HepG2 (cell line): ENCODE data around the gene SMLR1. TPM values are rescaled to one million over a fixed set of nuclear protein-coding genes. Genes with fewer than 3 reads are reported as not detected.
A peak's percentile ranks its signal among the peaks of the same experiment; 100 is the strongest.

Source experiments
- DR1 ChIP-seq: sonication (generic); formaldehyde crosslinking; IDR thresholded peaks from 2 replicates; pipeline ENCODE4 v1.8.0; 2021; ENCODE audit warnings: mild to moderate bottlenecking, missing genetic modification reagents, inconsistent platforms
- ELF3 ChIP-seq: IDR thresholded peaks from 2 replicates; pipeline ENCODE4 v1.6.1; 2016; ENCODE audit warnings: missing genetic modification reagents, missing compliant biosample characterization
- HNRNPK ChIP-seq: fragments of 200-400 bp; formaldehyde crosslinking; IDR thresholded peaks from 2 replicates; pipeline ENCODE4 v1.6.1; 2018; ENCODE audit warnings: low read length, low read depth, moderate library complexity, mild to moderate bottlenecking; ENCODE audit not compliant: poor library complexity, severe bottlenecking
- KDM4B ChIP-seq: sonication (generic); formaldehyde crosslinking; IDR thresholded peaks from 2 replicates; pipeline ENCODE4 v1.4.0; 2020; ENCODE audit warnings: missing genetic modification reagents
- NKX3-1 ChIP-seq: sonication (generic); formaldehyde crosslinking; IDR thresholded peaks from 2 replicates; pipeline ENCODE4 v1.5.0; 2020; ENCODE audit warnings: missing genetic modification reagents
- PCBP1 ChIP-seq: fragments of 200-400 bp; formaldehyde crosslinking; IDR thresholded peaks from 2 replicates; pipeline ENCODE4 v1.6.1; 2017; ENCODE audit warnings: mild to moderate bottlenecking, low read depth, low read length, borderline replicate concordance
- SMARCC2 ChIP-seq: fragments of 450-650 bp; IDR thresholded peaks from 2 replicates; pipeline ENCODE4 v1.6.1; 2017; ENCODE audit warnings: antibody characterized with exemption, mild to moderate bottlenecking
- SYNCRIP ChIP-seq: fragments of 200-400 bp; formaldehyde crosslinking; IDR thresholded peaks from 2 replicates; pipeline ENCODE4 v1.6.1; 2018; ENCODE audit warnings: mild to moderate bottlenecking, low read depth, low read length; ENCODE audit not compliant: insufficient read depth
- ZNF207 ChIP-seq: fragments of 450-650 bp; IDR thresholded peaks from 2 replicates; pipeline ENCODE4 v1.6.1; 2016; ENCODE audit warnings: antibody characterized with exemption, borderline replicate concordance
- ZNF337 ChIP-seq: sonication (generic); formaldehyde crosslinking; IDR thresholded peaks from 2 replicates; pipeline ENCODE4 v1.5.1; 2020; ENCODE audit warnings: missing genetic modification reagents, low read depth, mild to moderate bottlenecking, borderline replicate concordance
- ZNF354B ChIP-seq: sonication (generic); formaldehyde crosslinking; IDR thresholded peaks from 2 replicates; pipeline ENCODE4 v1.8.0; 2022; ENCODE audit warnings: mild to moderate bottlenecking, missing genetic modification reagents
- ZNF543 ChIP-seq: sonication (generic); formaldehyde crosslinking; IDR thresholded peaks from 2 replicates; pipeline ENCODE4 v1.4.0; 2020; ENCODE audit warnings: mild to moderate bottlenecking, missing genetic modification reagents
- ZNF569 ChIP-seq: sonication (generic); formaldehyde crosslinking; IDR thresholded peaks from 2 replicates; pipeline ENCODE4 v1.5.0; 2020; ENCODE audit warnings: mild to moderate bottlenecking, missing genetic modification reagents, moderate library complexity, borderline replicate concordance
- ZNF720 ChIP-seq: sonication (generic); formaldehyde crosslinking; IDR thresholded peaks from 2 replicates; pipeline ENCODE4 v1.4.0; 2020; ENCODE audit warnings: missing genetic modification reagents
- ZSCAN12 ChIP-seq: sonication (generic); formaldehyde crosslinking; IDR thresholded peaks from 2 replicates; pipeline ENCODE4 v1.9.0; 2021; ENCODE audit warnings: mild to moderate bottlenecking, missing genetic modification reagents
- ZSCAN22 ChIP-seq: sonication (generic); formaldehyde crosslinking; IDR thresholded peaks from 2 replicates; pipeline ENCODE4 v1.4.0; 2020; ENCODE audit warnings: mild to moderate bottlenecking, missing genetic modification reagents
- polyA plus RNA-seq, 8 experiments: library from polyadenylated mRNA; depleted of rRNA in 3 of 8; stranded (reverse) in 7 of 8; unstranded in 1 of 8; fragments of >200 nt; fragmentation: Illumina TruSeq in 4 of 8; extraction: Trizol in 4 of 8; gene quantifications; 2 replicates each; pipeline versions ENCODE4 v1.2.1 to v1.2.3, GENCODE V29; 2011 to 2016; ENCODE audit warnings: low read depth in 4 of 8, missing spikeins in 1 of 8, mixed read lengths in 1 of 8; ENCODE audit not compliant: insufficient read depth in 1 of 8
- total RNA-seq, 5 experiments: library from RNA; depleted of rRNA; stranded (reverse); fragments of >200 nt; fragmentation: Illumina TruSeq; extraction: Trizol; gene quantifications; 2 replicates each; pipeline ENCODE4 v1.2.3, GENCODE V29; 2016; ENCODE audit warnings: low read depth in 1 of 5
- TF ChIP-seq, protein P1 (sequence below): sonication (generic); formaldehyde crosslinking; IDR thresholded peaks from 2 replicates; pipeline ENCODE4 v1.4.0; 2020; ENCODE audit warnings: missing genetic modification reagents
- TF ChIP-seq, protein P2 (sequence below): IDR thresholded peaks from 2 replicates; pipeline ENCODE4 v1.6.1; 2016; ENCODE audit warnings: low read depth, control low read depth
- TF ChIP-seq, protein P3 (sequence below): IDR thresholded peaks from 2 replicates; pipeline ENCODE4 v1.6.1; 2016; ENCODE audit warnings: low read depth
- TF ChIP-seq, protein P4 (sequence below): sonication (generic); formaldehyde crosslinking; IDR thresholded peaks from 2 replicates; pipeline ENCODE4 v1.4.0; 2020; ENCODE audit warnings: missing genetic modification reagents
- TF ChIP-seq, protein P5 (sequence below): sonication (generic); formaldehyde crosslinking; IDR thresholded peaks from 2 replicates; pipeline ENCODE4 v1.8.1; 2022; ENCODE audit warnings: mild to moderate bottlenecking, missing genetic modification reagents

Gene SMLR1
- total and polyA plus RNA-seq, 2 of the 13 experiments (the other 11 are each of a cell fraction or from before 2014, with no cell fraction given): 41.8 to 104 TPM

DNA sequence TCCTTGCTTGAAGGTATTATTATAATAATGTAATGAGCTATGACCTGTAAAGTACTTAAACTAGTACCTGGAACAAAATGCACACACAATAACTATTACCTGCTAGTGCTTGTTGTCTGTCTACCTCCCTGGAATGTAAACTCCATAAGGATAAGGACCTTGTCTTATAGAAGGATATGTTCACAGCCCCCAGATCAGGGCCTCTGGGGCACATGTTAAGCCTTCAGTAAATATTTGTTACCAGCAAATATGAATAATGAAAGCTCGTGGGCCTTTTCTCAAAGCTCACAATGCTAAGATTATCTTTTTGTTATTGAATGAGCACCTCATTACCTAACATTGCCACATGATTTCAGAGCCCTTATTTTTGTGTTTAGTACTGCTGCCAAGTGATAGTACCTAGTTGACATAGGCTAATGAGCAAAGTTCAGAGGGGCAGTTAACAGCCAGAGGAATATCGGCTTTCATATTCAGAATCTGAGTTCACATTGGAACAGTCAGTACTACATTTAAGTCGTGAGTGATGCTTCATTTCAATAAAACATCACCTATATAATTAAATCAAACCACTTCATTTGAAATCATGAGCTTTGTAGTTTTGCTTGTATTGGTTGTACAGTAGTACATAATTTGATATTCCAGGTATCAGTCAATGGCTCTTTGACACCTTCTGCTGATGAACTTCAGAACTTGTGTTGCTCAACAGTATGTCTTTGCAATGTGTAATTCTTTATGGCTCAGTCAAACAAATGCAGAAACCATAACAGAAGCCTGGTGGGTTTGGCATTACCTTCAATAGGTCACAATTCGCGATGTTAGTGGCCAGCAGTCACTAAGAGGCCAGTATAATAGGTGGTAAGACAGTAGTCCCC, 11.8 kb upstream of the SMLR1 start (continued):
- TF ChIP-seq, protein P1, sequence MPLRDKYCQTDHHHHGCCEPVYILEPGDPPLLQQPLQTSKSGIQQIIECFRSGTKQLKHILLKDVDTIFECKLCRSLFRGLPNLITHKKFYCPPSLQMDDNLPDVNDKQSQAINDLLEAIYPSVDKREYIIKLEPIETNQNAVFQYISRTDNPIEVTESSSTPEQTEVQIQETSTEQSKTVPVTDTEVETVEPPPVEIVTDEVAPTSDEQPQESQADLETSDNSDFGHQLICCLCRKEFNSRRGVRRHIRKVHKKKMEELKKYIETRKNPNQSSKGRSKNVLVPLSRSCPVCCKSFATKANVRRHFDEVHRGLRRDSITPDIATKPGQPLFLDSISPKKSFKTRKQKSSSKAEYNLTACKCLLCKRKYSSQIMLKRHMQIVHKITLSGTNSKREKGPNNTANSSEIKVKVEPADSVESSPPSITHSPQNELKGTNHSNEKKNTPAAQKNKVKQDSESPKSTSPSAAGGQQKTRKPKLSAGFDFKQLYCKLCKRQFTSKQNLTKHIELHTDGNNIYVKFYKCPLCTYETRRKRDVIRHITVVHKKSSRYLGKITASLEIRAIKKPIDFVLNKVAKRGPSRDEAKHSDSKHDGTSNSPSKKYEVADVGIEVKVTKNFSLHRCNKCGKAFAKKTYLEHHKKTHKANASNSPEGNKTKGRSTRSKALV (CRISPR knock-in tag): no peak; the same call in 1 of the 2 replicates
- TF ChIP-seq ELF3: peak; percentile 45
- TF ChIP-seq ZSCAN22: no peak
- no peak for TF ChIP-seq ZNF569
- peak; percentile 69; the same call in 1 of the 2 replicates for TF ChIP-seq ZNF543
- no peak for TF ChIP-seq HNRNPK
- no peak for TF ChIP-seq ZSCAN12
- TF ChIP-seq ZNF337 (CRISPR knock-in tag): peak; percentile 62; the same call in 1 of the 2 replicates
- TF ChIP-seq NKX3-1 (CRISPR knock-in tag): peak; percentile 96
- no peak; the same call in 1 of the 2 replicates for TF ChIP-seq SMARCC2
- TF ChIP-seq, protein P2, sequence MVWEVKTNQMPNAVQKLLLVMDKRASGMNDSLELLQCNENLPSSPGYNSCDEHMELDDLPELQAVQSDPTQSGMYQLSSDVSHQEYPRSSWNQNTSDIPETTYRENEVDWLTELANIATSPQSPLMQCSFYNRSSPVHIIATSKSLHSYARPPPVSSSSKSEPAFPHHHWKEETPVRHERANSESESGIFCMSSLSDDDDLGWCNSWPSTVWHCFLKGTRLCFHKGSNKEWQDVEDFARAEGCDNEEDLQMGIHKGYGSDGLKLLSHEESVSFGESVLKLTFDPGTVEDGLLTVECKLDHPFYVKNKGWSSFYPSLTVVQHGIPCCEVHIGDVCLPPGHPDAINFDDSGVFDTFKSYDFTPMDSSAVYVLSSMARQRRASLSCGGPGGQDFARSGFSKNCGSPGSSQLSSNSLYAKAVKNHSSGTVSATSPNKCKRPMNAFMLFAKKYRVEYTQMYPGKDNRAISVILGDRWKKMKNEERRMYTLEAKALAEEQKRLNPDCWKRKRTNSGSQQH: 0 out of 2 replicates have a peak, but pooled peaks have one; percentile 42
- peak; percentile 73; the same call in 1 of the 2 replicates for TF ChIP-seq ZNF354B (CRISPR knock-in tag)
- TF ChIP-seq, protein P3, sequence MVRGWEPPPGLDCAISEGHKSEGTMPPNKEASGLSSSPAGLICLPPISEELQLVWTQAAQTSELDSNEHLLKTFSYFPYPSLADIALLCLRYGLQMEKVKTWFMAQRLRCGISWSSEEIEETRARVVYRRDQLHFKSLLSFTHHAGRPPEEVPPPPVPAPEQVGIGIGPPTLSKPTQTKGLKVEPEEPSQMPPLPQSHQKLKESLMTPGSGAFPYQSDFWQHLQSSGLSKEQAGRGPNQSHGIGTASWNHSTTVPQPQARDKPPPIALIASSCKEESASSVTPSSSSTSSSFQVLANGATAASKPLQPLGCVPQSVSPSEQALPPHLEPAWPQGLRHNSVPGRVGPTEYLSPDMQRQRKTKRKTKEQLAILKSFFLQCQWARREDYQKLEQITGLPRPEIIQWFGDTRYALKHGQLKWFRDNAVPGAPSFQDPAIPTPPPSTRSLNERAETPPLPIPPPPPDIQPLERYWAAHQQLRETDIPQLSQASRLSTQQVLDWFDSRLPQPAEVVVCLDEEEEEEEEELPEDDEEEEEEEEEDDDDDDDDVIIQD (CRISPR knock-in tag): no peak; the same call in 1 of the 2 replicates
- TF ChIP-seq, protein P4, sequence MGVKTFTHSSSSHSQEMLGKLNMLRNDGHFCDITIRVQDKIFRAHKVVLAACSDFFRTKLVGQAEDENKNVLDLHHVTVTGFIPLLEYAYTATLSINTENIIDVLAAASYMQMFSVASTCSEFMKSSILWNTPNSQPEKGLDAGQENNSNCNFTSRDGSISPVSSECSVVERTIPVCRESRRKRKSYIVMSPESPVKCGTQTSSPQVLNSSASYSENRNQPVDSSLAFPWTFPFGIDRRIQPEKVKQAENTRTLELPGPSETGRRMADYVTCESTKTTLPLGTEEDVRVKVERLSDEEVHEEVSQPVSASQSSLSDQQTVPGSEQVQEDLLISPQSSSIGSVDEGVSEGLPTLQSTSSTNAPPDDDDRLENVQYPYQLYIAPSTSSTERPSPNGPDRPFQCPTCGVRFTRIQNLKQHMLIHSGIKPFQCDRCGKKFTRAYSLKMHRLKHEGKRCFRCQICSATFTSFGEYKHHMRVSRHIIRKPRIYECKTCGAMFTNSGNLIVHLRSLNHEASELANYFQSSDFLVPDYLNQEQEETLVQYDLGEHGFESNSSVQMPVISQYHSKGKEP: no peak
- TF ChIP-seq ZNF207: no peak
- no peak; the same call in 1 of the 2 replicates for TF ChIP-seq KDM4B
- no peak for TF ChIP-seq SYNCRIP
- TF ChIP-seq, protein P5, sequence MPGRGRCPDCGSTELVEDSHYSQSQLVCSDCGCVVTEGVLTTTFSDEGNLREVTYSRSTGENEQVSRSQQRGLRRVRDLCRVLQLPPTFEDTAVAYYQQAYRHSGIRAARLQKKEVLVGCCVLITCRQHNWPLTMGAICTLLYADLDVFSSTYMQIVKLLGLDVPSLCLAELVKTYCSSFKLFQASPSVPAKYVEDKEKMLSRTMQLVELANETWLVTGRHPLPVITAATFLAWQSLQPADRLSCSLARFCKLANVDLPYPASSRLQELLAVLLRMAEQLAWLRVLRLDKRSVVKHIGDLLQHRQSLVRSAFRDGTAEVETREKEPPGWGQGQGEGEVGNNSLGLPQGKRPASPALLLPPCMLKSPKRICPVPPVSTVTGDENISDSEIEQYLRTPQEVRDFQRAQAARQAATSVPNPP (CRISPR knock-in tag): peak; percentile 87
- TF ChIP-seq DR1 (CRISPR knock-in tag): no peak
- no peak for TF ChIP-seq PCBP1
- TF ChIP-seq ZNF720: no peak
